Measurements from ENCODE around the gene TRMU. TPM values are rescaled to one million over a fixed set of nuclear protein-coding genes. Genes with fewer than 3 reads are reported as not detected.

Gene TRMU
- total and polyA plus RNA-seq, 2 donors: 21.0 to 27.1 TPM

DNA sequence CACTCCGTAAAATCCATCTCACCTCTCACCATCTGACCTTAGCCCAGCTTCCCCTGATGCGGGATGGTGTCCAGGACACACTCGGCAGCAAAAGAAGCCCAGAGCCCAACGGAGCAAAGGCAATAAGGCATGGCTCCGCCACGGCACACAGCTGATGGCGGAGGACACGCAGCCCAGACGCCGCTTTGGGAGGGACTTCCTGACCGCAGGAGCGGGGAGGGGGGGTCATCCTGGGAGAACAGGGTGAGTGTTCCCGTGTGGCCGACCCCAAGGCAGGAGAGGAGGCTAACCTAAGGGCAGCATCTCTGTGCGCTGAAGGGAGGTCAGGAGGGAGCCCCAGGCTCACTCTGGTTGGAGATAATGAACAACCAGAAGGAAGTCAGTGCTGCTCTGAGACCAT lies 71.3 kb downstream of the TRMU start:
- no peak for DNase-seq (ENCODE audit: extremely low spot score)
- WGBS: 82% methylated on average over 15 of the region's 15 CpGs
- Histone ChIP-seq H3K36me3 (ENCODE audit: insufficient read depth) (no peaks in the 10 kb centered on the region), H3K27ac (ENCODE audit: low read depth) (no peak overlapping the region), H3K4me1 (ENCODE audit: insufficient read depth) (no peaks in the 10 kb centered on the region), H3K4me3 (ENCODE audit: low read depth, low read length) (no peak overlapping the region)

Other genes with a start within 250 kb of the TRMU start
- 22.8 TPM for gene PPARA, start 185.2 kb upstream of the TRMU start, total RNA-seq
- 12.5 TPM for gene PPARA, start 185.2 kb upstream of the TRMU start, polyA plus RNA-seq
- gene CDPF1, start 85.4 kb upstream of the TRMU start, total RNA-seq: 9.0 TPM
- 20.0 TPM for gene CDPF1, start 85.4 kb upstream of the TRMU start, polyA plus RNA-seq
- 0.05 TPM for gene PKDREJ, start 72.4 kb upstream of the TRMU start, total RNA-seq
- 0.14 TPM for gene PKDREJ, start 72.4 kb upstream of the TRMU start, polyA plus RNA-seq
- gene TTC38, start 67.7 kb upstream of the TRMU start, total RNA-seq: 24.7 TPM
- 32.6 TPM for gene TTC38, start 67.7 kb upstream of the TRMU start, polyA plus RNA-seq
- gene GTSE1, start 38.8 kb upstream of the TRMU start, total RNA-seq: 6.6 TPM
- 0.33 TPM for gene GTSE1, start 38.8 kb upstream of the TRMU start, polyA plus RNA-seq
- 4.5 TPM for gene CELSR1, start 201.9 kb downstream of the TRMU start, total RNA-seq
- 3.2 TPM for gene CELSR1, start 201.9 kb downstream of the TRMU start, polyA plus RNA-seq